Astrocyte of the cerebellum (primary cell): ENCODE measurements around the gene PRKACB.

ENCODE experiments used
- DNase-seq: peaks from one replicate; pipeline ENCODE4 v3.0.0-alpha.2; 2011; ENCODE audit warnings: low read depth
- H3K4me3 ChIP-seq: 2 replicates; pipeline ENCODE4 v1.5.1; 2011; ENCODE audit warnings: mild to moderate bottlenecking, low read depth, low read length, moderate library complexity
- in situ Hi-C: cut with HindIII; loops from 2 replicates; pipeline ENCODE4 v1.10.0; 2017; ENCODE audit warnings: low sequenced_read_pairs
- TF ChIP-seq, protein P1 (sequence below): IDR thresholded peaks from 2 replicates; pipeline ENCODE4 v1.5.1; 2012; ENCODE audit warnings: low read length, low read depth, moderate library complexity, mild to moderate bottlenecking; ENCODE audit errors: missing control alignments

Gene PRKACB

DNA sequence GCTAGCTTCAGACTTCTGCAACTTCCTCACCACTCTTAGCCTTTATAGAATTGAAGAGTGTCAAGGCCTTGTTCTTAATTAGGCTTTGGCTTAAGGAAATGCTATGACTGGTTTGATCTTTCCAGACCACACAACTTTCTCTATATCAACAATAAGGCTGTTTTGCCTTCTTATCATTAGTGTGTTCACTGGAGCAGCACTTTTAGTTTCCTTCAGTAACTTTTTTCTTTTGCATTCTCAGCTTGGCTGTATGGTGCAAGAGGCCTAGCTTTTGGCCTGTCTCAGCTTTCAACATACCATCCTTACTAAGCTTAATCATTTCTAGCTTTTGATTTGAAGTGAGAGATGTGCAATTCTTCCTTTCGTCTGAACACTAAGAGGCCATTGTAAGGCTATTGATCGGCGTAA, 8.6 kb downstream of the PRKACB start:
- H3K4me3 ChIP-seq, result no peak overlapping the region
- no peak for DNase-seq
- TF ChIP-seq, protein P1, sequence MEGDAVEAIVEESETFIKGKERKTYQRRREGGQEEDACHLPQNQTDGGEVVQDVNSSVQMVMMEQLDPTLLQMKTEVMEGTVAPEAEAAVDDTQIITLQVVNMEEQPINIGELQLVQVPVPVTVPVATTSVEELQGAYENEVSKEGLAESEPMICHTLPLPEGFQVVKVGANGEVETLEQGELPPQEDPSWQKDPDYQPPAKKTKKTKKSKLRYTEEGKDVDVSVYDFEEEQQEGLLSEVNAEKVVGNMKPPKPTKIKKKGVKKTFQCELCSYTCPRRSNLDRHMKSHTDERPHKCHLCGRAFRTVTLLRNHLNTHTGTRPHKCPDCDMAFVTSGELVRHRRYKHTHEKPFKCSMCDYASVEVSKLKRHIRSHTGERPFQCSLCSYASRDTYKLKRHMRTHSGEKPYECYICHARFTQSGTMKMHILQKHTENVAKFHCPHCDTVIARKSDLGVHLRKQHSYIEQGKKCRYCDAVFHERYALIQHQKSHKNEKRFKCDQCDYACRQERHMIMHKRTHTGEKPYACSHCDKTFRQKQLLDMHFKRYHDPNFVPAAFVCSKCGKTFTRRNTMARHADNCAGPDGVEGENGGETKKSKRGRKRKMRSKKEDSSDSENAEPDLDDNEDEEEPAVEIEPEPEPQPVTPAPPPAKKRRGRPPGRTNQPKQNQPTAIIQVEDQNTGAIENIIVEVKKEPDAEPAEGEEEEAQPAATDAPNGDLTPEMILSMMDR, result no peak
- in situ Hi-C loops, result no loop called here

DNA sequence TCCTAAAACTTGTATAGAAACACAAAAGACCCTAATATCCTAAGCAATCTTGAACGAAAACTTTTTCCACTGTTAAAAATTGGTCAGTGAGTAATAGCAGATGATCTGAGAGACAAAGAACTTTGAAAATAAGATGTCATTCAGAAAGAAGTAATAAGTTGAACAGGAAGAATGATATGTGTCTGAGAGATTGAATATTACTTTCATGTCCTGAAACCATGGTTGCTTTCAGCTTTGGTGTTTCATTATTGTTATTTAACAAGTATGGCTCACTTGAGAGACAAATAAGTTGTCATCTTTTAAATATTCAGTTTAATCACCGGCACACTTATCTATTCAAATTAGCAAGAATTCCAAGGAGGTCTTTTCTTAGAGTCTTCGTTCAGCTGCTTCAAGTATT, 11.4 kb downstream of the PRKACB start:
- in situ Hi-C loops, result no loop called here
- TF ChIP-seq, protein P1, result no peak
- DNase-seq, result no peak
- no peak overlapping the region for H3K4me3 ChIP-seq

DNA sequence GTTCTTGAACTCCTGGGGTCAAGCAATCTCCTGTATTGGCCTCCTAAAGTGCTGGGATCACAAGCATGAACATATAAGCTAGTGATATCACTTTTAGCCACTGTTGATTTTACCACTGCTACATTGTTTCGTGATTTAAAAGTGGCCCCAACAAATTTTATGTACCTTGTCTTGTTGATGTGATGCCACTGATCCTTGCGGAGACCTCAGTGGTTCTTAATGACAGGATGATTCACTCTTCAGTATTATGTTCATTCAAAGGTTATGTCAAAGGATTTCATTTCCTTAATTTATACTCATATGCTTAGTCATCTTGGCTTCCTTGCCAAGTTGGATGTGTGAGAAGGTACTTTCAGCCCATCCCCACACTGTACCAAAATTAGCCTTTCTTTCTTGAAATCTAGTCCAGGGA, 12.1 kb downstream of the PRKACB start:
- TF ChIP-seq, protein P1, result no peak
- H3K4me3 ChIP-seq, result no peak overlapping the region
- in situ Hi-C loops, result no loop called here
- DNase-seq, result peak; percentile 77

DNA sequence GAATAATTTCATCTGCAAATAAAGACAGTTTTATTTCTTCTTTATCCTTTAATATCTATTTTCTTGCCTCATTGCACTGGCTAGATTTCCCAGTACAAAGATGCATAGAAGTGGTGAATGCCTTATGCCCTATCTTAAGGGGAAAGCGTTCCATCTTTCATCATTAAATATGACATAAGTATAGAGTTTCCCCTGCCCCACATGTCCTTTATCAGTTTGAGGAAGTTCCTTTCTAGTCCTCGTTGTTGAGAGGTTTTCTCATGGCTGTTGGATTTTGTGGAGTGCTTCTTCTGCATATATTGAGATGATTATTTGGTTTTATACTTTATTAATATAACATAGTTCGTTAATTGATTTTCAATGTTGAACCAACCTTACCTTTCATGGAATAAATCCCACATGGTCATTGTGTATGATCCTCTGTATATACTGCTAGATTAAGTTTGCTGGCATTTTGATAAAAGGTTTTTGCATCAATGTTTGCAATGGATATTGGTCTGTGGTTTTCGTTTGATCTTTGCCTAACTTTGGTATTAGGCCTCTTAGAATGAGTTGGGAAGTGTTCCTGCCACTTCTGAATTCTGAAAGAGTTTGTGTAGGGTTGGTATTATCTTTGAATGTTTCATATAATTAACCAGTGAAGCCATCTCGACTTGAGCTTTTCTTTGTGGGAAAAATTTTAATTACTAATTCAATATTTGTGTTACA, 15.6 kb downstream of the PRKACB start:
- no peak for DNase-seq
- no peak overlapping the region for H3K4me3 ChIP-seq
- in situ Hi-C loops, result no loop called here
- TF ChIP-seq, protein P1, result no peak

DNA sequence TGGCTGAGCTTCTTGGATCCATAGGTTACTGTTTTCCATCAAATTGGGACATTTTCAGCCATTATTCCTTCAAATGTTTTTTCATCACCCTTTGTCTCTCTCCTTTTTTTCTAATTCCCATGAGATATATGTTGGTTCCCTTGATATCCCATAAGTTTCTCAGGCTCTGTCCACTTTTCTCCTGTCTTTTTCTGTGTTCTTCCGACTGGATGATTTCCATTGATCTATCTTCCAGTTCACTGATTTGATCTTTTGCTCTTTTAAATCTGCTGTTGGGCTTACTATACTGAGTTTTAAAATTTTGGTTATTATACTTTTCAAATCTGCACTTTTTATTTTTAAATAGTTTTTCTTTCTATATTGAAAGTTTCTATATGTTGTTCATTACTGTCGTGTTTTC, 18.2 kb downstream of the PRKACB start:
- in situ Hi-C loops, result no loop called here
- H3K4me3 ChIP-seq, result no peak overlapping the region
- no peak for DNase-seq
- TF ChIP-seq, protein P1, result no peak

DNA sequence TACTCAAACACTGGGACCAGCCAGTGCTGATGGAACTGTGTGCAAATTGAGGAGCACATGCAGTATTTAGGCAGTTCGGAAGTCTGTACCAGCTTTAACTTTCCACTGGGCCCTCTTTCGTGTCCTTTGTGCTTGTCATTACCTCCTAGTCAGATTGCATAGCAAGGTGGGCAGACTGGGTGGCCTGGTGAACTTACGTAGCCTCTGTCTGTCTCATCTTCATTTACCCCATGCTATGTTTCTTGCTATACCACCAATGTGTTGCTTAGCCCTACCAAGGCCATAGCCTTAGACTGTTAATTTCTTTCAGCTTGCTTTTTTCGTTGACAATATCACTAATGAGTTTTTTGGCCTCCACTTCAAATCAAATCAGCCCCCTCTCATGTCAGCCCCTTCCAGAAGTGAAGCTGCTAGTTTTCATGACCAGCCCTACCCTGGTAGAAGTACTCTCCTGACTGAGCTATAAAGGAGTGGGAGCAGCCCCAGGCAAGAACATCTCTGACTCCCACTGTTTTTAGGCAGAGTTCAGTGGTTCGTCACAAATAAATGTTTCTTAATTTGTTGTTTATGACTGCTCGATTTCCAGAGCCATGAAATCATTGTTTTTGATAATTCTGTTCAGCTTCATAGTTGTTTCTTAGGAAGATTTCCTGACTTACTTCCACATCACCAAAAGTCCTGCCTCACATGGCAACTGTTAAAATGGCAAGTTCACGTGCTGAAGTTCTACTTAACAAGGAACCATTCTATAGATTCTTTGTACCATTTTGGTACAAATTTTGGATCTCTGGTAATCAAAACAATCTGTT, 19.3 kb downstream of the PRKACB start:
- TF ChIP-seq, protein P1, result no peak
- no peak overlapping the region for H3K4me3 ChIP-seq
- in situ Hi-C loops, result no loop called here
- DNase-seq, result no peak
